ENCODE results near the gene RNF19B. TPM values are rescaled to one million over a fixed set of nuclear protein-coding genes. Genes with fewer than 3 reads are reported as not detected.

The RNF19B gene
- total RNA-seq, 1 donor from 2014 or later: 29.7 TPM

DNA sequence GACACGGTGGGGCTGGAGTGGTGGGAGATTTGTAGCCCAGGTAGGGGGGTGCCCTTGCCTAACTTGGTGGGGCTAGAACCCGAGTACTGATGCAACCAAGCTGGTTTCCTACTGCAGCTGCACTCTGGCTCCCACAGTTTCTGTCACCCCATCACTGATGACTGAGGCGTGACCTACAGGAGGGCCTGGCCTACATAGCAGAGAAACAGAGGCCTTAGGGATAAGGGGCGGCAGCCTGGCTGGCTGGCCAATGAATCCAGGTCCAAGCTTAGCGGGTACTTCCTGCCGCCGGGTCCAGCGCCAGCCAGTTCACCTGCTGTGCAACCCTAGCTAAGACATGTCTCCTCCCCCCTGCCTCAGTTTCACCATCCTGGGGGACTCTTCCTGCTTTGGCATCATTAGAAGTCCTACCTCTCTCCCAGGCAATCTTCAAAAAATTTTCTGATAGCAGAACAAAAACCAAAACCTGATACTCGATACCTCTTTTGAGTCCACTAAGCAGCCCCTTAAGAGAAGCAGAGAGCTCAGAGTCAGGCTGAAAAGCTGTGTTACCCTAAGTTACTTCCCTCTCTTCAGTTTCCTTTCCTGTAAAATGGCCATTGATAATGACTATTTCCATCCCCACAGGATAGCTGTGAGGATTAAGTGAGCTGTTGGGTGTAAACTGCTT, 27.3 kb upstream of the RNF19B start:
- Histone ChIP-seq H2AFZ (ENCODE audit: low read depth, low read length) (no peak overlapping the region), H3K4me1 (ENCODE audit: insufficient read depth, low read length) (peaks cover 49% of the 10 kb centered on the region), H3K27me3 (ENCODE audit: insufficient read depth, low read length) (no peaks in the 10 kb centered on the region), H3K27ac (ENCODE audit: low read depth, low read length) (peak overlapping the region; percentile 60), H3K4me3 (ENCODE audit: insufficient read depth, low read depth, low read length) (no peak overlapping the region), H3K79me2 (ENCODE audit: insufficient read depth, low read length) (no peaks in the 10 kb centered on the region), H4K20me1 (ENCODE audit: insufficient read depth, low read length) (peaks cover 2% of the 10 kb centered on the region), H3K9ac (ENCODE audit: low read length) (peak overlapping the region; percentile 77), H3K9me3 (ENCODE audit: insufficient read depth, low read depth, low read length) (no peaks in the 10 kb centered on the region), H3K4me2 (ENCODE audit: low read length) (peak overlapping the region; percentile 60), H3K36me3 (ENCODE audit: insufficient read depth, low read length) (no peaks in the 10 kb centered on the region)
- H3K36me3 Mint-ChIP-seq (ENCODE audit: low read depth, unreplicated experiment): peaks cover 4% of the 10 kb centered on the region
- H3K27ac Mint-ChIP-seq (ENCODE audit: unreplicated experiment): peak overlapping the region; percentile 94
- no peak overlapping the region for H3K4me3 Mint-ChIP-seq (ENCODE audit: unreplicated experiment)
- DNase-seq (ENCODE audit: low read depth) (no peak), FAIRE-seq (no peak)
- TF ChIP-seq, protein P1, sequence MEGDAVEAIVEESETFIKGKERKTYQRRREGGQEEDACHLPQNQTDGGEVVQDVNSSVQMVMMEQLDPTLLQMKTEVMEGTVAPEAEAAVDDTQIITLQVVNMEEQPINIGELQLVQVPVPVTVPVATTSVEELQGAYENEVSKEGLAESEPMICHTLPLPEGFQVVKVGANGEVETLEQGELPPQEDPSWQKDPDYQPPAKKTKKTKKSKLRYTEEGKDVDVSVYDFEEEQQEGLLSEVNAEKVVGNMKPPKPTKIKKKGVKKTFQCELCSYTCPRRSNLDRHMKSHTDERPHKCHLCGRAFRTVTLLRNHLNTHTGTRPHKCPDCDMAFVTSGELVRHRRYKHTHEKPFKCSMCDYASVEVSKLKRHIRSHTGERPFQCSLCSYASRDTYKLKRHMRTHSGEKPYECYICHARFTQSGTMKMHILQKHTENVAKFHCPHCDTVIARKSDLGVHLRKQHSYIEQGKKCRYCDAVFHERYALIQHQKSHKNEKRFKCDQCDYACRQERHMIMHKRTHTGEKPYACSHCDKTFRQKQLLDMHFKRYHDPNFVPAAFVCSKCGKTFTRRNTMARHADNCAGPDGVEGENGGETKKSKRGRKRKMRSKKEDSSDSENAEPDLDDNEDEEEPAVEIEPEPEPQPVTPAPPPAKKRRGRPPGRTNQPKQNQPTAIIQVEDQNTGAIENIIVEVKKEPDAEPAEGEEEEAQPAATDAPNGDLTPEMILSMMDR (IDR thresholded peaks at IDR 0.05; ENCODE audit: insufficient read depth, low read depth, low read length): no peak
- no peak for TF ChIP-seq EZH2 (IDR thresholded peaks at IDR 0.05; ENCODE audit: insufficient read depth, low read length)
- H3K27me3 Mint-ChIP-seq (ENCODE audit: low read depth, unreplicated experiment): no peaks in the 10 kb centered on the region
- H3K9me3 Mint-ChIP-seq (ENCODE audit: unreplicated experiment): no peaks in the 10 kb centered on the region
- H3K4me1 Mint-ChIP-seq (ENCODE audit: low read depth, unreplicated experiment): peaks cover 42% of the 10 kb centered on the region

DNA sequence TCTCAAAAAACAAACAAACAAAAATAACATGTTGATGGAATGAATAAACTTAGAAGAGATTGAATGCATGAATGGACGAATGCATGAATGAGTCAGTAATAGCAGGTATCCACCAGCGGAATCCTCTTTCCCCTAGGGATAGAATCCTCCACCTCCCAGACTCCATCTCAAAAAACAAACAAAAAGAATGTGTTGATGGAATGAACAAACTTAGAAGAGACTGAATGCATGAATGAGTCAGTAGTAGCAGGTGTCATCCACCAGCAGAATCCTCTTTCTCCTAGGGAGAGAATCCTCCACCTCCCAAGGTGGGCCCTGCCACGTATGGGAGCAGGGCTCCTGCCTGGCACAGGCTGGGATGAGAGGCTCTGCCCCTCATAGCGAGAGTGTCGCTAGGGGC, 26.8 kb upstream of the RNF19B start:
- Histone ChIP-seq H3K9me3 (ENCODE audit: insufficient read depth, low read depth, low read length) (no peaks in the 10 kb centered on the region), H3K79me2 (ENCODE audit: insufficient read depth, low read length) (no peaks in the 10 kb centered on the region), H3K4me3 (ENCODE audit: insufficient read depth, low read depth, low read length) (no peak overlapping the region), H3K27ac (ENCODE audit: low read depth, low read length) (peak overlapping the region; percentile 60), H4K20me1 (ENCODE audit: insufficient read depth, low read length) (peaks cover 2% of the 10 kb centered on the region), H2AFZ (ENCODE audit: low read depth, low read length) (no peak overlapping the region), H3K9ac (ENCODE audit: low read length) (peak overlapping the region; percentile 77), H3K4me2 (ENCODE audit: low read length) (no peak overlapping the region), H3K36me3 (ENCODE audit: insufficient read depth, low read length) (no peaks in the 10 kb centered on the region), H3K4me1 (ENCODE audit: insufficient read depth, low read length) (peaks cover 44% of the 10 kb centered on the region), H3K27me3 (ENCODE audit: insufficient read depth, low read length) (no peaks in the 10 kb centered on the region)
- FAIRE-seq: no peak
- TF ChIP-seq, protein P1 (IDR thresholded peaks at IDR 0.05; ENCODE audit: insufficient read depth, low read depth, low read length): no peak
- no peak for TF ChIP-seq EZH2 (IDR thresholded peaks at IDR 0.05; ENCODE audit: insufficient read depth, low read length)
- no peak overlapping the region for H3K27ac Mint-ChIP-seq (ENCODE audit: unreplicated experiment)
- peaks cover 38% of the 10 kb centered on the region for H3K4me1 Mint-ChIP-seq (ENCODE audit: low read depth, unreplicated experiment)
- no peak overlapping the region for H3K4me3 Mint-ChIP-seq (ENCODE audit: unreplicated experiment)
- no peaks in the 10 kb centered on the region for H3K9me3 Mint-ChIP-seq (ENCODE audit: unreplicated experiment)
- no peak for DNase-seq (ENCODE audit: low read depth)
- H3K27me3 Mint-ChIP-seq (ENCODE audit: low read depth, unreplicated experiment): no peaks in the 10 kb centered on the region
- H3K36me3 Mint-ChIP-seq (ENCODE audit: low read depth, unreplicated experiment): peaks cover under 1% of the 10 kb centered on the region

DNA sequence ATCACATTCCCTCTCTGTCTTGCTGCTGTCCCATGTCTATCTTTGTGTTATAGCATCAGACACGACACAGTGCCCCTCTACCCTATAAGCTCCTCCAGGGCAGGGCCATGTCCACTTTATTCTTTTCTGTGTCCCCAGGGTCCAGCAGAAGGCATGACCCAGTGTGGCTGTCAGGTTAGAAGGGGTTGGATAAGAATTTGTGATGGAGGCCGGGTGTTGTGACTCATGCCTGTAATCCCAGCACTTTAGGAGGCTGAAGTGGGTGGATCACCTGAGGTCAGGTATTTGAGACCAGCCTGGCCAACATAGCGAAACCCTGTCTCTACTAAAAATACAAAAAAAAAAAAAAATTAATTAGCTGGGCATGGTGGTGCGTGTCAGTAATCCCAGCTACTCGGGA, 26.3 kb upstream of the RNF19B start:
- Histone ChIP-seq H3K4me1 (ENCODE audit: insufficient read depth, low read length) (peaks cover 44% of the 10 kb centered on the region), H4K20me1 (ENCODE audit: insufficient read depth, low read length) (peaks cover 2% of the 10 kb centered on the region), H2AFZ (ENCODE audit: low read depth, low read length) (no peak overlapping the region), H3K9me3 (ENCODE audit: insufficient read depth, low read depth, low read length) (no peaks in the 10 kb centered on the region), H3K79me2 (ENCODE audit: insufficient read depth, low read length) (no peaks in the 10 kb centered on the region), H3K4me2 (ENCODE audit: low read length) (no peak overlapping the region), H3K27ac (ENCODE audit: low read depth, low read length) (no peak overlapping the region), H3K4me3 (ENCODE audit: insufficient read depth, low read depth, low read length) (no peak overlapping the region), H3K36me3 (ENCODE audit: insufficient read depth, low read length) (no peaks in the 10 kb centered on the region), H3K9ac (ENCODE audit: low read length) (no peak overlapping the region), H3K27me3 (ENCODE audit: insufficient read depth, low read length) (no peaks in the 10 kb centered on the region)
- FAIRE-seq (no peak), DNase-seq (ENCODE audit: low read depth) (no peak)
- no peaks in the 10 kb centered on the region for H3K9me3 Mint-ChIP-seq (ENCODE audit: unreplicated experiment)
- no peaks in the 10 kb centered on the region for H3K36me3 Mint-ChIP-seq (ENCODE audit: low read depth, unreplicated experiment)
- peaks cover 38% of the 10 kb centered on the region for H3K4me1 Mint-ChIP-seq (ENCODE audit: low read depth, unreplicated experiment)
- H3K27ac Mint-ChIP-seq (ENCODE audit: unreplicated experiment): peak overlapping the region; percentile 59
- TF ChIP-seq, protein P1 (IDR thresholded peaks at IDR 0.05; ENCODE audit: insufficient read depth, low read depth, low read length): no peak
- no peak for TF ChIP-seq EZH2 (IDR thresholded peaks at IDR 0.05; ENCODE audit: insufficient read depth, low read length)
- no peaks in the 10 kb centered on the region for H3K27me3 Mint-ChIP-seq (ENCODE audit: low read depth, unreplicated experiment)
- no peak overlapping the region for H3K4me3 Mint-ChIP-seq (ENCODE audit: unreplicated experiment)
